Effector memory CD8-positive, alpha-beta T cell (primary cell): ENCODE results near the gene NEK8.
A peak's percentile ranks its signal among the peaks of the same experiment; 100 is the strongest.

Experiments used
- ATAC-seq: fragments of 150-1000 bp; cut with Tn5 transposase; replicated peaks from 2 replicates; pipeline ENCODE4 v1.10.0; 2021; ENCODE audit warnings: mild to moderate bottlenecking, moderate library complexity
- DNase-seq, 3 experiments: peaks; one replicate each; pipeline ENCODE4 v3.0.0; 2021
- H3K27ac Mint-ChIP-seq, 2 donors: one replicate each; pipeline ENCODE4 v1.8.0; 2022; ENCODE audit warnings: mild to moderate bottlenecking in 2 of 2, mixed read lengths in 2 of 2, moderate library complexity in 2 of 2
- H3K27me3 Mint-ChIP-seq, 2 donors: one replicate each; pipeline ENCODE4 v1.8.0; 2022; ENCODE audit warnings: mixed read lengths in 2 of 2
- H3K36me3 Mint-ChIP-seq: one replicate; pipeline ENCODE4 v1.8.0; 2022; ENCODE audit warnings: mild to moderate bottlenecking, moderate library complexity, mixed read lengths; ENCODE audit not compliant: insufficient read depth
- H3K4me1 Mint-ChIP-seq, 2 donors: one replicate each; pipeline ENCODE4 v1.8.0; 2022; ENCODE audit warnings: low read depth in 2 of 2, mixed read lengths in 2 of 2
- H3K4me3 Mint-ChIP-seq, 2 donors: one replicate each; pipeline ENCODE4 v1.8.0; 2022; ENCODE audit warnings: mild to moderate bottlenecking in 2 of 2, mixed read lengths in 2 of 2, moderate library complexity in 2 of 2
- H3K9me3 Mint-ChIP-seq, 2 donors: one replicate each; pipeline ENCODE4 v1.8.0; 2022; ENCODE audit warnings: mixed read lengths in 2 of 2

The NEK8 gene

DNA sequence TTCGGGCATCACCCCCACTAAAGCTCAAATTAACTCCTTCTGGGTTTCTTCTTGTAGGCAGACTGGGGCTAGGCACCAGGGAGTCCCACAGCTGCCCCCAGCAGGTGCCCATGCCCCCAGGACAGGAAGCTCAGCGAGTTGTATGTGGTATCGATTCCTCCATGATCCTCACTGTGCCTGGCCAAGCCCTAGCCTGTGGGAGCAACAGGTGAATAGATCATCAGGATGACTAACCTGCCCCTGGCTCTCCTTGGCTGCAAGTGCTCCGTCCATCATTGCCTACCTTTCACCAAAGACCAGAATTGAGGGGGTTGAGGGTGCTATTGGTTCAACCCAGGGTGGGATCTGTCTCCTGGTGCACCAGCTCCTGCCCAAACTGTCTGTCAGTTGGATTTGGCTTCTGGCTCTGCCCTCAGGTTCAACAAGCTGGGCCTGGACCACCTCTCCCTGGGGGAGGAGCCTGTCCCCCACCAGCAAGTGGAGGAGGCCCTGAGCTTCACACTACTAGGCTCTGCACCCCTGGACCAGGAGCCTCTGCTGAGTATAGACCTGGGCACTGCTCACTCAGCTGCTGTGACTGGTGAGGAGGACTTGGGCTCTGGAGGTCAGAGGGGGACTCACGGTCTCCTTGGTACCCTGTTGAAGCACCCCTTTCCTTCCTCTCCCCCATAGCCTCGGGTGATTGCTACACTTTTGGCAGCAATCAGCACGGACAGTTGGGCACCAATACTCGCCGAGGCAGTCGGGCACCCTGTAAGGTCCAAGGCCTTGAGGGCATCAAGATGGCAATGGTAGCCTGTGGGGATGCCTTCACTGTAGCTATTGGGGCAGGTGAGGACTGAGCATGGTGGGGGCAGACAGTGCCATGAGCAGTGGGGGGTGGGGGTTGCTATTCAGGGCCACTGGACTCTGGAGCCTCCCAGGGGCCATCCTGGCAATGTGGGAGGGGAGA is 12.1 kb downstream of the NEK8 start:
- no peak for ATAC-seq

DNA sequence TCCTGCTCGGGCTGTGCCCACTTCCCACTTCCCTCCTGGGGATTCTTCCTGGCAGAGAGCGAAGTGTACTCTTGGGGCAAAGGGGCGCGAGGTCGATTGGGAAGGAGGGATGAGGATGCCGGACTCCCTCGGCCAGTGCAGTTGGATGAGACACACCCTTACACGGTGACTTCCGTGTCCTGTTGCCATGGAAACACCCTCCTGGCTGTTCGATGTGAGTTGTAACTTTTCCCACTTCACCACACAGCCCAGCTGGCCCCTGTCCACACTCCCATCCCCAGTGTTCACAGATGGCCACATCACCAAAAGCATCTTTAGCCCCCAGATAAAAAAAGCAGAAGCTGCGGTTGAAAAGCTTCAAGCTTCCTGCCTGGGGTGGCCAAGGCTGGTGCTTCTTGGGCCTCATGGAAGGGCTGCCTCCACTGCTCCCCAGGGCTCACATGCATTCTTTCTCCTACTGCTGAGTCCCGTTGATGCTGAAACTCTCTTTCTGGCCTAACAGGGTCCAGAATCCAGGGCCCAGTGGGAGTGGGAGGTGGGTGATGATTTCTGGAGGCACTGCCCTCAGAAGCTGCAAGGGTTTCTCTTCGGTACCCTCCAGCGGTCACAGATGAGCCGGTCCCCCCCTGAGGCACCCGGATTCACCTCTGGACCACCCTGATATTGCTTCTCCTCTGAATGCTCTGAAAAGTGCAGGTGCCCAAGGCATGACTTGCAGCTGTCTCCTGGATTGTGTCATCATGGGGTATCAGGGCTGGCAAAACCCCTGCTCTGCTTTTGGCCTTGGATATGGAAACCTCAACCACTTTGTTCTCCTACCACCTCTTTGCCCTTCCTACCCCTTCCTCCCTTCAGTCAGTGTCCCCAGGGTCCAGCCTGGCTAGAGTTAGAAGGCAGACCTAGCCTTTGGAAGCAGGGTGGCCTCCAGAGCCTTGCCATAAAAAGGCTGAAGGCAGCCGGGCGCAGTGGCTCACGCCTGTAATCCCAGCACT is 13.1 kb downstream of the NEK8 start:
- Mint-ChIP-seq H3K4me1 (peaks cover 9 to 12% of the 10 kb centered on the region in 2 donors), H3K4me3 (peak overlapping the region in 1 of 2 donors; percentile 66), H3K27ac (no peak overlapping the region), H3K9me3 (no peaks in the 10 kb centered on the region), H3K27me3 (no peaks in the 10 kb centered on the region), H3K36me3 (peaks cover 27% of the 10 kb centered on the region)
- DNase-seq = no peak
- no peak for ATAC-seq

More for the DNA sequence above, 12.1 kb downstream of the NEK8 start:
- Mint-ChIP-seq H3K27ac (no peak overlapping the region), H3K4me3 (no peak overlapping the region), H3K27me3 (no peaks in the 10 kb centered on the region), H3K9me3 (no peaks in the 10 kb centered on the region), H3K36me3 (peaks cover 27% of the 10 kb centered on the region), H3K4me1 (peaks cover 7 to 12% of the 10 kb centered on the region in 2 donors)
- DNase-seq = no peak

DNA sequence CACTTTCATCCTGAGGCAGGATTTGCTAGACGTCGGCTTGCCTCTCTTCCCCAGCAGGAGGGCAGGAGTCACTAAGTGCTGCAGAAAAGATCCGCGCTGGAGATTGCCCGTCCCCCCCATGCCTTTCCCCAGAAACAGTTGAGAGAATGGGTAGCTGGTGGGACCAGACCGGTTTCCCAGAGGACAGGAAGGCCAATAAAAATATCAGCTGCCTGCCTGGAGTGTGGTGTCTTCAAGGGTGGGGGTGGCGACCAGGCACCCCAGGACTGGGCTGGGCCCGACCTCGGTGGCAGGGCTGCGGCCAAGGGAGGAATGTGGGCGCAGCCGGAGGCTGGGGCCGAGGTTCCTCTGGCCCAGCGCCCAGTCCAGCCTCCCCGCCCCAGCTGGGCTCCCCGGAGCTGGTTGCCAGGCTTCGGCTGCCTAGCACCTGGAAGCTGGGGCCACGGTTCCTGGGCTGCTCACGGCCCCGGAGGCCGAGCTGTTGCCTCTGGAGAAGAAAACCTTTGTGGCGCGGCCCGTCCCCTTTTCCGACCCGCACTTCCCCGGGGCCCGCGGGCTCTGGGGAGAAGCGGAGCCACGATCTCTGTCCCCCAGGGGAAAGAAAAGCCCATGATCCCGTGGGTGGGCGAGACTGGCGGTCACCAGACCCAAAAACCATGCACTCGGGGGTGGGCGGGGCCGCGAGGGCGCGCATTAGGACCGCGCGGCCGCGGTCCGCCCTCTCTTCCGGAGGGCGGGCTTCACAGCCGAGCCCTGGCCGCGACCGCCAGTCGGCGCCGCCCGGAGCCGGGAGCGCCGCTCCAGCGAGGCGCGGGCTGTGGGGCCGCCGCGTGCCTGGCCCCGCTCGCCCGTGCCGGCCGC is 14.9 kb downstream of the NEK8 start, which contains the start of gene TRAF4:
Gene TRAF4 (plus strand): TSS at position 769 of the 861 bp plus-strand sequence. CDS start 102 bp downstream, outside the sequence.
- no peaks in the 10 kb centered on the region for H3K27me3 Mint-ChIP-seq
- peak within 1 kb of the TSS; percentile 82 to 92 for H3K27ac Mint-ChIP-seq
- ATAC-seq (peak; percentile 90), DNase-seq (peak; percentile 59 to 64 (median 63))
- peaks cover 12 to 13% of the 10 kb centered on the region in 2 donors for H3K4me1 Mint-ChIP-seq
- peak within 1 kb of the TSS; percentile 80 for H3K4me3 Mint-ChIP-seq
- peaks cover 38% of the 10 kb centered on the region for H3K36me3 Mint-ChIP-seq
- H3K9me3 Mint-ChIP-seq = no peaks in the 10 kb centered on the region

DNA sequence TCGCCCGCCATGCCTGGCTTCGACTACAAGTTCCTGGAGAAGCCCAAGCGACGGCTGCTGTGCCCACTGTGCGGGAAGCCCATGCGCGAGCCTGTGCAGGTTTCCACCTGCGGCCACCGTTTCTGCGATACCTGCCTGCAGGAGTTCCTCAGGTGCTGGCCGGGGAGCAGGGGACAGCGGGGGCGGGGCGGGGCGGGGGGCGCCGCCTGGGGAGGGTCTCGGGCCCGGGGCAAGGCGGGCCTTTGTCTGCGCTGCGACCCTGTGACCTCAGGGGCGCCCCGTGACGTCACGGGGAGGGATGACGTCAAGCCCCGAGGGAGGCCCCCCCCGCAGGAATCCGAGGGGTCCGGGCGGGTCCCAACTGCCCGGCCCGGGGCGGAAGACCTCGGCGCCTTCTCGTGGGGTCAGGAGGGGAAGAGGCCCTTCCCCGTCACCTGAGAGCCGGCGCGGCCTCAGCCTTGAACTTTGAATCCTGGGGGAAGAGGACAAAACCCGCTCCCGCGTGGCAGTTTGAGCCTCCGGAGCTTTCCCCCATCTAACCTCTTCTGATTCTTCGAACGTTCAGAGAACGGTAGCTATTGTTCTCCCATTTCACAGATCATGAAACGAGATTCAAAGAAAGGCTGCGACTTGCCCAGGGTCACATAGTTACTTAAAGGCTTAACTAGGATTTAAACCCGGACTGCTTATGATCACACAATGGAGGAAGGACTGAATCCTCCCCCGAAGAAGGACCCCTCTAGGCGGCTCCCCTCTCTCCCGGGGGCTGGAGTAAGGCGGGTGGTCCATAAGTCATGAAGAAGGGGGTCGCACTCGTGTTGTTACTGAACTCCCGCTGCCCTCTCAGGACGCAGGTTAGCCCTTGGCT is 15.8 kb downstream of the NEK8 start:
- peak; percentile 32 to 42 (median 34) for DNase-seq
- H3K36me3 Mint-ChIP-seq = peaks cover 46% of the 10 kb centered on the region

DNA sequence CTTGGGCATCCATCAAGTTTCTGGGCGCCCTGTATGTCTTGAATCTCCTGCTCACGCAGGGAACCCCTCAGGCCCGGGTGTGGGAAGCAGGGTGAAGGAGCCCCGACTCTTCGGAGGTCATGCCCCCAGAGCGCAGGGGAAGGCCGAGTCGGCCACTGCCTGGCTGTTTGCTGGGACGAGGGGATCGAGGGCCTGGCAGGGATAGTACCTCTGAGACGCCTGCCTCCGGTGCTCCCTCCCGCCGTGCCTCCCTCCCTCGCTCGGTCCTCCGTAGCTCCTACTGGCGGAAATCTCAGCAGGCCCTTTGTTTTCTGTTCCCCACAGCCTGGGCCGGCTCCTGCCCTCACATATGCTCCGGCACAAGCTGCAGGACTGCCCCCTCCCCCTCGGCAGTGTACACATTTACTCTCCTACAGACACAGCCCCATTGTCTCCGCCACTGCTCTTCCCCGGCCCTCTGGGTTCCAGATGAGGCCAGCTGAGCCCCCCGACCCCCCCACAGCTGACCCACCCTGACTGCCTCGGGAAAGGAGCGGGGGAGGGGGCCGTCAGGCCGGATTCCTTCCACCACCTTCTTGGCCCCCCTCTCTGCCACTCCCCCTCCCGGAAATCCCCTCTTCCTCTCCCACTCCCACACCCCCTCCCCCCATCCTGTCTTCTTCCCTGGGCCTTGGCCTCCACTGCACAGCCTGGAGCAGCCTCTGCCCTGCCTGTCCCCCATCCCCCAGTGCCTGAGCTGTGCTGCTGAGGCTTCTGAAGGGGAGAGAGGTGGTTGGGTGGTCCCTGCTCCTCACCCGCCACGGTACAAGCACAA is 16.6 kb downstream of the NEK8 start:
- peaks cover 52% of the 10 kb centered on the region for H3K36me3 Mint-ChIP-seq

More for the DNA sequence above, 15.8 kb downstream of the NEK8 start:
- H3K27me3 Mint-ChIP-seq = no peaks in the 10 kb centered on the region
- peaks cover 11 to 12% of the 10 kb centered on the region in 2 donors for H3K4me1 Mint-ChIP-seq
- H3K9me3 Mint-ChIP-seq = no peaks in the 10 kb centered on the region
- H3K4me3 Mint-ChIP-seq = peak overlapping the region; percentile 80
- peak overlapping the region; percentile 82 to 92 for H3K27ac Mint-ChIP-seq
- peak; percentile 43 for ATAC-seq

DNA sequence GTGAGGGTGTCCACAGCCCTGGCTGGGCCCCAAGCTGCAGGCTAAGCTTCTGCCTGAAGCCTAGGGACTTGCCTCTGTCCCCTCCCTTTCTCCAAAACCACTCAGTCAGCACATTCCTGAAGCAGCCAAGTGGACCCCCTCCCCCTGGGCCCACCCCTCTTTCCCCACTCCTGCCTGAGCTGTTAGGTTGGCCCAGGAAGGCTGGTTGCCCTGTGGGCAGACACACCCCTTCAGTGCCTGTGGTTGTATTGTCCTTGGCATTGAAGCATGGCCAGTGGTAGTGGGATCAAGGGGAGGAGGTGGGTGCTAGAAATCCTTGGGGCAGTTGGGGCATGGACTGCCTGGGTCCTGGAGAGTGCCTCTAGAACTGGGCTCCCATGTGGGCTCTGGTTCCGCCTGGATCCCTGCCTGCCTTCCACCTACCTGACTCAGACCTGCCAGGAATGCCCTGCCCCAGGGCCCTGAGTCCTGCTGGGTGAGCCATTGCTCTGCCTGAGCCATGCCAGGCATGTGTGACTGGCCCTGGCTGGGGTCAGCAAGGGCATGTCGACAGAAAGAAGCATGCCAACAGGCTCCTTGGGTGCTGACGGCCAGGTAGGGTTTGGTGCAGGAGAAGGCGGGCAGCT is 17.3 kb downstream of the NEK8 start:
- H3K4me1 Mint-ChIP-seq = peaks cover 12 to 14% of the 10 kb centered on the region in 2 donors
- no peak for ATAC-seq
- H3K9me3 Mint-ChIP-seq = no peaks in the 10 kb centered on the region
- no peak for DNase-seq
- H3K36me3 Mint-ChIP-seq = peaks cover 53% of the 10 kb centered on the region
- peak overlapping the region; percentile 80 for H3K4me3 Mint-ChIP-seq
- no peaks in the 10 kb centered on the region for H3K27me3 Mint-ChIP-seq
- peak overlapping the region; percentile 82 to 92 for H3K27ac Mint-ChIP-seq

More for the DNA sequence above, 16.6 kb downstream of the NEK8 start:
- Mint-ChIP-seq H3K9me3 (no peaks in the 10 kb centered on the region), H3K4me1 (peaks cover 12 to 14% of the 10 kb centered on the region in 2 donors), H3K4me3 (peak overlapping the region; percentile 80), H3K27ac (peak overlapping the region; percentile 82 to 92), H3K27me3 (no peaks in the 10 kb centered on the region)
- ATAC-seq (peak; percentile 4), DNase-seq (peak in 1 of 3 experiments; percentile 30)

DNA sequence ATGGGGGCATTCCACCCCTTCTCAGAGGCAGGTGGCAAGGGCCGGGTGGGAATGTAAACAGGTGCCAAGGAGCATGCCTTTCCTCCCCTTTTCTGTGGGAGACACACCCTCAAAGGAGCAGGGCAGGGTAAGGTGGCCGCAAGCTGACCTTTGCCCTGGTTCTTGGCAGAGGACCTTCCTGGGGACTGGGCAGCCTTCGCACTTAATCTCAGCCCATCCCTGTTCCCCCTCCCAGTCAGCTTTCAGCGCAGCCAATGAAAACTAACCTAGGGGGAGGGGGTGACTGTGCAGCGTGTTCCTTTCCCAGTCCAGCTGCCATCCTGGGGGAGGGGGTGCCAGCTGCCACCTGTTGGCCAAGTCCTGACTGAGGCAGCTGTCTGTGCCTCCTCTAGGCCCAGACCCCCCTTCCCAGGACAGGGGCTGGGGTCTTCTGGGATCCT is 18.0 kb downstream of the NEK8 start:
- H3K27me3 Mint-ChIP-seq = no peaks in the 10 kb centered on the region
- H3K27ac Mint-ChIP-seq = peak overlapping the region in 1 of 2 donors; percentile 82
- no peak for DNase-seq
- H3K9me3 Mint-ChIP-seq = no peaks in the 10 kb centered on the region
- H3K4me1 Mint-ChIP-seq = peaks cover 12 to 14% of the 10 kb centered on the region in 2 donors
- no peak overlapping the region for H3K4me3 Mint-ChIP-seq
- ATAC-seq = no peak
- peaks cover 59% of the 10 kb centered on the region for H3K36me3 Mint-ChIP-seq

DNA sequence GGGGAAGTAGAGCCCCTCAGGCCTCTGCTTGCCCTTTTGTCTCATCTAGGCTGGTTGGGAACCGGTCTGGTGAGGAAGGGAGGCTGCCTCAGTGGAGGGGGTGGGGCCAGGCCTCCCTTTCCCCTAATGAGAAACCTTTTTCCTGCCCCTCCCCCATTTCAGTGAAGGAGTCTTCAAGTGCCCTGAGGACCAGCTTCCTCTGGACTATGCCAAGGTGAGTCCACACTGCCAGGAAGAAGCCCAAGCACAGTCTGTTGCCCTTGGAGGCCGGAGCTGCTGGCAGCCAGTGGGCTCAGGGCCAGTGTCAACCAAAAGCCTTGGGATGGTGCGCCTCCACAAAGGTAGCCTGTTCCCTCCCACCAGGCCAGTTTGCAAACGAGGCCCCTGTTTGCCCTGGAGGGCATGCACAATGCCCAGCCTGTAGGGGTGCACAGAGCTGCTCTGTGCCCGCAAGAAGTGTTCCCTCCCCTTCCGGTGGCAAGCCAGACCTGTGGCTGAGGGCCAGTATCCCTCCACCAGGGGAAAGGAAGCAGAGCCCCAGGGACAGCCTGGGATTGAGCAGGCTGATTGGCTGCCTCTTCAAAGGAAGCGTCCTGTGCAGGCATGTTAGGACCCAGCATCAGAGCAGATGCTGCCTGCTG is 18.6 kb downstream of the NEK8 start:
- Mint-ChIP-seq H3K9me3 (no peaks in the 10 kb centered on the region), H3K4me1 (peaks cover 12 to 14% of the 10 kb centered on the region in 2 donors), H3K36me3 (peaks cover 58% of the 10 kb centered on the region), H3K4me3 (no peak overlapping the region), H3K27ac (peak overlapping the region in 1 of 2 donors; percentile 82), H3K27me3 (no peaks in the 10 kb centered on the region)
- ATAC-seq = no peak
- DNase-seq = no peak

DNA sequence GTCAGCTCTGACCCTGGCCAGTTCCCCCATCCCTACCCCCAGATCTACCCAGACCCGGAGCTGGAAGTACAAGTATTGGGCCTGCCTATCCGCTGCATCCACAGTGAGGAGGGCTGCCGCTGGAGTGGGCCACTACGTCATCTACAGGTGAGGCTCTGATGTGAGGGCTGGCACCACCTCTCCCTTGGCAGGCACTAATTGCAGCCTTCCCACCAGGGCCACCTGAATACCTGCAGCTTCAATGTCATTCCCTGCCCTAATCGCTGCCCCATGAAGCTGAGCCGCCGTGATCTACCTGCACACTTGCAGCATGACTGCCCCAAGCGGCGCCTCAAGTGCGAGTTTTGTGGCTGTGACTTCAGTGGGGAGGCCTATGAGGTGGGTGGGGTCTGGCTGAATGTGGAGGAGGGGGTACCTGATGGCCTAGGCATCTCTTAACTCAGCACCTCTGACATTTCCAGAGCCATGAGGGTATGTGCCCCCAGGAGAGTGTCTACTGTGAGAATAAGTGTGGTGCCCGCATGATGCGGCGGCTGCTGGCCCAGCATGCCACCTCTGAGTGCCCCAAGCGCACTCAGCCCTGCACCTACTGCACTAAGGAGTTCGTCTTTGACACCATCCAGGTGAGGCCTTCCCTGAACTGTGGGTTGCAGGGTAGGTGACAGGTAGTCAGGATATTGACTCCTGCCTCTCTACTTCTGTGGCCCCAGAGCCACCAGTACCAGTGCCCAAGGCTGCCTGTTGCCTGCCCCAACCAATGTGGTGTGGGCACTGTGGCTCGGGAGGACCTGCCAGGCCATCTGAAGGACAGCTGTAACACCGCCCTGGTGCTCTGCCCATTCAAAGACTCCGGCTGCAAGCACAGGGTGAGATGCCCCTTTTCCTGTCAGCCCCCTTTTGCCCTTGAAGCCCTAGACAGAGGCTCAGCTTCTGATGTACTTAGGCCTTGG is 19.5 kb downstream of the NEK8 start:
- H3K4me3 Mint-ChIP-seq = no peak overlapping the region
- H3K27me3 Mint-ChIP-seq = no peaks in the 10 kb centered on the region
- DNase-seq (no peak), ATAC-seq (no peak)
- H3K4me1 Mint-ChIP-seq = peaks cover 12 to 14% of the 10 kb centered on the region in 2 donors
- peak overlapping the region; percentile 46 to 82 for H3K27ac Mint-ChIP-seq
- peaks cover 53% of the 10 kb centered on the region for H3K36me3 Mint-ChIP-seq
- no peaks in the 10 kb centered on the region for H3K9me3 Mint-ChIP-seq
